Fibroblast of skin of right biceps (primary cell): ENCODE measurements around the gene CD109.
A peak's percentile ranks its signal among the peaks of the same experiment; 100 is the strongest.
"Not testable (repeated sequence)": the region's sequence is repeated elsewhere in the genome, so short reads cannot be mapped to it uniquely, and the experiment has no call there.

Experiments
- DNase-seq: peaks from one replicate; pipeline ENCODE4 v3.0.0-alpha.2; 2013

The CD109 gene

DNA sequence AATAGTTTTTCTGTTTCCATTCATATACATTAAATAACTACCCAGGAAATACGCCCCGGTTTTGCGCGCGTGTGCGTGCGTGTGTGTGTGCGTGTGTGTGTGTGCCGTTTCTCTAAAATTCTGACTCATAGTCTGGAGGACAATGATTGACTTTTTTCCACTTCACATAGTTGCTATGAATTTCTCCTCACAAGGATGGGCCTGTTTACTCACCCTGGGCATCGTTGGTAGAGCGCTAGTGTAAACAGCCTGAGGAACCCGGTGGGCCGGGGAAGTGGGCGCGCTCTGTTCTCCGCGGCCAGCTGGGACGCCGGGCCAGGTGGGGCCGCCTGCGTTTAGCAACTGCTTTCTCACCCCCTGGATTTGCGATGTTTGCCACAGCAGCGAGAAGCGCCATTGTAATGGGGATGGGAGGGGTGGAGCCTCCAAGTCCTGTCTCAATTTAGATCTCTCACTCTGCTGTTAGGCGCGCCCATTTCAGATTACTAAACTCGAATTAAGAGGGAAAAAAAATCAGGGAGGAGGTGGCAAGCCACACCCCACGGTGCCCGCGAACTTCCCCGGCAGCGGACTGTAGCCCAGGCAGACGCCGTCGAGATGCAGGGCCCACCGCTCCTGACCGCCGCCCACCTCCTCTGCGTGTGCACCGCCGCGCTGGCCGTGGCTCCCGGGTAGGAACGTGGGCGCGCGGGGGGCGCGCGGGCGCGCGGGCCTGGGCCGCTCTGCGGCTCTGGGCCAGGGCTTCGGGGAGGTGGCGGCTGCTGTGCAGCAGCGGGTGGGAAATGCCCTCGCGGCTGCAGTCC lies at the start of gene CD109:
Gene CD109, plus strand, starts transcription at position 585 of the 803 bp plus-strand sequence. Its CDS starts 13 bp downstream, at position 598.
- DNase-seq, result peak; percentile 86

DNA sequence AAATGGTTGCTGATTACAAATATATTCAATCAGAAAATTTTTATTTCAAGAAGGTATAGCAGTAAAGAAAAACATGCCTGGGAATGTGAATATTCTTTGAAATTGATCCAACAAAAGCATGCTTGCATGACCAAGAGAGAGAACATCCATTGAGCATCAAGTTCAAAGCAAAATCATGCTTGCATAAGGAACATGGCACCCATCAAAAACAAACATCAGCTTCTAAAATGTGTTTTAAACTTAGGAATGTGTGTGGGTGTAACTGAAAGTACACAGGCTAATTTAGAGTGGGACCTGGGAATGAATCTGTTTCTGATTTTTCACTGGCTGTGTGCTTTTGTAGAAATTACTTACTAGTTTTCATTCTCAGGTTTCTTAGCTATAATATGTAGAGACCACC lies 47.8 kb upstream of the CD109 start:
- peak; percentile 15 for DNase-seq

DNA sequence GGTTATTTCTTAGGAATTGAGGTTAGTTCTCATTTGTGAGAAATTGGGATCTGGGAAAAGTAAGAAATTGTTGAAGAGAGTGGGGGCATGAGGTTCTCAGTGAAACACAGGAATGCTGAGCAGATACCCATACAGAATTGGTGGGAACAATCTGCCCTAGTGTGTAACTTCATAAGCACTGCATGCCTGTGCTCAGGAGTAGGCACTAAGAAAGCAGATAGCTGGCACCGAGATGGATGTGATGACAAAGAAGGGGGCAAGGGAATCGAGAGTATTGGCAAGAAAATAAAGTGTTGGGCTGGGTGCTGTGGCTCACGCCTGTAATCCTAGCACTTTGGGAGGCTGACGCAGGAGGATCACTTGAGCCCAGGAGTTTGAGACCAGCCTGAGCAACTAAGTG lies 46.2 kb upstream of the CD109 start:
- no peak for DNase-seq

DNA sequence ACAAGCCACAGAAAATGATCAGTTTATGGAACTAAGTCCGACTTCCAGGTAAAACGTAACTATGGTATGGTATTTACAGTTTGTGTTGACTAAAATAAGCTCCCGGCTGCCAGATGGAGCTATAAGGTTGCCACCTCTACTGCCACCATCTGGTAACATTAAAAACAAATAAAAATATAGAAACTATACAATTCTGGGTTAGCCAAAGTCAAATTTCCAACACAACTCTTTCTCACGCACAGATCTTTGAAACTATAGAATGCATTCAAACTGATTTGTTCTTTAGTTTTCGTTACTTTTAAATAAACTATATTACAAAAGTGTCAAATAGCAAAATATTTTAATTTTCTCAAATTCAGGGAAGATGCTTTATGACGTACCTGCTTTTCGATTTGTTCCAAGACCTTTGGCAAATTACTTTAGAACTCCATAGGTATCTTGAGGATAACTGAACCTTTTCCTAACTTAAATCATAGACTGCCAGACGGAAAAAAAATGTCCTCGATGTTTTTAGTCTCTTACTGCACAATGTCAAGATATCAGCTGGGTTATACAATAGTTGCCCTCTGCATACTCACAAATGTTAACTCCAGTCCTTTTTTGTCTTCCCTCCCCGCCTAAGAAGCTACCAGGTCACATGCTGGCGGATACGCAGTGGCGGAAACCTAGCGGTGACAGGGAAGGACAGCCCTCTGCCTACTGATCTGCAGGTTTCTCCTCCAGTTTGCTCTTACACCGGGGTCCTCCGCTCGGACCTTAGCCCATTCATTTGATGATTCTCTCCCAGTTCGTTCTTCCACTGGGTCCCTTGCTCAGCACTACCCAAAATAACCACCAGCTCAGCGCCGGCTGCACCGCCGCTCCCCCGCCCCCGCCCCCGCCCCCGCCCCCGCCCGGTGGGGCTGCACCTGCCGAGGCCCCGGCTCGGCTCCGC lies 43.1 kb upstream of the CD109 start:
- peak; percentile 48 for DNase-seq

DNA sequence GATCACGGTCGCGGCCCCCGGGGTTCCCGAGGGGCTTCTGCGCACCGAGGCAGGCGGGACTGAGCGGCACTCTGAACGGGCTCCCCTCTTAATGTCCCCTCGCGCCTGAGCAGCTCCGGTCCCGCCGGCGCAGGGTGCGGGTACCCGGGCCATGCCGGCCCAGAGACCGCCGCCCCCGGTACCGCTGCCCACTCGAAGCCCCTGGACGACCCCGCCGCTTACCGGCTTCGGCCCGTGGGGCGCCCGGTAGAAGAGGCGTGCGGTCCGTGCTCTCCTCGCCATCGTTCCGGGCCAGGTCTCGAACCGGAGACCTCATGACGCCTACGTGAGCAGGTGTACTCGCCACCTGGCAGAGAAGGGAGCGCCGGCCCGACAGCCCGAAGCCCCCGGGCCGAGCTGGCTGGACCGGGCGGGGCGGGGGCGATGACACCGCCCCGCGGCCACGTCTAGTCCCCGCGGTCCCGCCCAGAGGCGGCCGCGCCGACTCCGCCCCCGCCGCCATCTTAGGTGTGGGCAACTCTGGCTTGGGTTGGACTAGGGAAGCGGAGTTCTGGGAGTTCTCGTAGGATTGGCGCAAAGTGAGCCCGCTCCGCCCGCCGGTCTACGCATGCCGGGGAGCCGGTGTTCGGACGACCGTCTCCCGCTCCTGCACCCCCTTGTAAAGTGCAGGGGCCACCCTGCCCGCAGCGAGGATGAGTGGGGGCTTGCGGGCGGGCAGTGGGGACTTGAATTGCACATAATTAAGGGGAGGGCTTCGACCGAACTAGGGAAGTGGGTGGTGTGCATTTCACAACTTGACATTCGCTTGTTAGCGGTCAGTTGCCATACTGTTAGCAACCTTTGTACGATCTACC lies 42.2 kb upstream of the CD109 start, which contains the start of gene SLC17A5:
Gene SLC17A5, minus strand, starts transcription at position 422 of the 854 bp plus-strand sequence. Its CDS starts 106 bp downstream, at position 316.
- DNase-seq, result peak; percentile 93

DNA sequence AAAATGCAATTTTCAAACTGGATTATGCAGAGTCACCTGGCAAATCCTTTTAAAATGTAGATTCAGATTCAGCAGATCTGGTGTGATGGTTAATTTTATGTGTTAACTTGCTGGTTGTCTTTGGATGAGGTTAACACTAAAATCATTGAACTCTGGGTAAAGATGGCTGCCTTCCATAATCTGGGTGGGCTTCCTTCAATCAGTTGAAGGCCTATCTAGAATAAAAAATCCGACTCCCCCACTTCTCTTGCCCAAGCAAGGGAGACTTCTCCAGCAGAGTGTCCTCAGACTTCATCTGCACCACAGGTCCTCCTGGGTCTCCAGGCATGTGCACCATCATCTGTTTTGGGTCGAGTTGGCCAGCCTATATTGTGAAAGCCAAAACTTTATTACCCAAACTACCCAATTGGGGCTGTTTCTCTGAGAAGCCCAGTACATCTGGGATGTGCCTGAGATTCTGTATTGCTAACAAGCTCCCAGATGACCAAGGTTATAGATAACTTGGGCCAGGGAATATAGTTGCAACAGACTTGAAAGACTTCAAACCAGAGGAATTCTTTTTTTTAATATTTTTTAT lies 40.6 kb upstream of the CD109 start:
- DNase-seq, result no peak

DNA sequence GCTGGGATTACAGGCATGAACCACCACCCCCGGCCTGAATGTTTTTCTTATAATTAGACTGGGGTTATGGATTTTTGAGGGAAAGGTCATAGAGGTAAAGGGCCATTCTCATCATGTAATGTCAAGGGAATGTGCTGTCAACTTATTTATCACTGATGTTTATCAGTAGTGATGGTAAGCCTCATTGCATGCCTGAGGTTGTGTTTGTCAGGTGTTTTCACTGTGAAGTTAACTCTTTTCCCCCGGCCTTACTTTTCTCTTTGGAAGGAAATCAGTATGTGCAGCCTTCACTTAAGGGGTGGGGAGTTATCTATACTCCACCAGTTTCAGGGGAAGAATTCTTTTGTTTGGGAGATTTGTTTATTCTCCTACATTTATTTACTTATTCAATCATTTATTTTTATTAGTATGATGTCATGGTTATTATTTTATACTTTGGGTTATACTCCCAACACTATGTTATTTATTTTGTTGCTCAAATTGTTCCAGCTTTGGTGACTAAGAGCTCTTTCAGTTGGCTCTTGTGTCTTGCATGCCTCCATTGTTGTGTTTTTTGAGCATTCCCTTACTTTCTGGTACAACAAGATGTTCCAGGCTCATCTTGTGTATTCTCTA lies 39.4 kb upstream of the CD109 start:
- DNase-seq, result no peak

DNA sequence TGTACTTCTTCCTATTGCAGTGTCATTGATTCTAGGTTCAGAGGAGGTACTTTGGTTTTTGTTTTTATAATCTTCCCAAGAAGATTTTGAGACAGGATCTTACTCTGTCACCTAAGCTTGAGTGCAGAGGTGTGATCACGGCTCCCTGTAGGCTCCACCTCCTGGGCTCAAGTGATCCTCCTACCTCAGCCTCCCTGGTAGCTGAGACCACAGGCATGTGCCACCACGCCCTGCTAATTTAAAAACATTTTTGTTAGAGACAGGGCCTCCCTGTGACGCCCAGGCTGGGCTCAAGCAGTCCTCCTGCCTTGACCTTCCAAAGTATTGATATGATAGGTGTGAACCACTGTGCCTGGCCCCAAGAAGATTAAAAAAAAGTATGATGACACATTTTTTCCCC lies 38.8 kb upstream of the CD109 start:
- no peak for DNase-seq

DNA sequence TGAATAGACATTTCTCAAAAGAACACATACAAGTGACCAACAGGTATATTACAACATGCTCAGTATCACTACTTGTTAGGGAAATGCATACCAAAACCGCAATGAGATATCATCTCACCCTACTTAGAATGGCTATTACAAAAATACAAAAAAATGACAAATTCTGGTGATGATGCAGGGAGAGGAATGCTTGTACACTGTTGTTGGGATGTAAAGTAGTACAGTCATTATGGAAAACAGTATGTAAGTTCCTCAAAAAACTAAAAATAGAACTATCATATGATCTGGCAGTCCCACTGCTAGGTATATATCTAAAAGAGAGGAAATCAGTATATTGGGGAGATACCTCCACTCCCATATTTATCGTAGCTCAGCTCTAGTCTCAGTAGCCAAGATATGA lies 31.3 kb upstream of the CD109 start:
- DNase-seq, result peak; percentile 38

DNA sequence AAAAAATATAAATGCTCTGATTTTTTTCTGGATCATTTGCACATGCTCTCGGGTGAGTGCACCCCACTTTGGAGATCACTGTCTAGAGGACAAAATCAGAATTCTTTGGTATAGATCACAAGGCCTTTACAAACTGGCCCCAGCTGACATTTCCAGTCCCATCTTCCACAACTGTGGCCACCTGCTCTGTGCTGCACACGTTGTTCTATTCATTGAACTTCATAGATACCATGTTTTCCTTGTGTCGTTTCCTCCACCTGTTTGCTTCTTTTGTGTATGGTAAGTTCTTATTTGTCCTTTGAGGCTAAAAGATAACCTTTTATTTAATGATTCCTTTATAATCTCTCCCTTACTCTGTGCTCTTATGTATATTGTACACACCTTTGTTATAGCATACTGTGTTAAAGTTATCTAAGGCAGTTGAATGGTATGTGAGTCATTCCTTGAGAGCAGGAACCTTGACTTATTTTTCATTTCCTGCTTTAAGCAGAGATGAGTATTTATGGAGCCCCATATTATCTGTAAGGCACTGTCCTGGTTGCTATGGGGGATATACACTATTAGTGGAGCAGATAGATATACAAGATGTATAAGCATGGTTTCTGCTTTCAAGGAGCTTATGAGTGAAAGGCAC lies 30.2 kb upstream of the CD109 start:
- DNase-seq, result peak; percentile 29

DNA sequence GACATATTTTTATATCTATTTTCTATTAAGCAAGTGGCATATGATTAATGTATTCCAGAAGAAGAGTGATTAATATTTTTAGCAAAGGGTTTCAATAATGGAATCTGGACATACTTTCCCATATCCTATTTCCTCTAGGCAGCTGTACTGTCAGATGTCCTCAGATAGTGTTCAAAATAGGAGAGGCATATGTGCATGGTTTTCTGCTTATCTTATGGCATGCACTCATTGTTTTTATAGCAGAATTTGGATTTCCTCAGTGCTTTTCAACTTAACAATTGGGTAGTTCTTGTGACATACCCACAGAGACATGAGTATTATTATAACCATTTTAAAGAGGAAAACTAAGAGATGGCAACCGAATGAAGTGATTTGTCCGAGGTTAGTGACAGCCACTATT lies 29.6 kb upstream of the CD109 start:
- no peak for DNase-seq

DNA sequence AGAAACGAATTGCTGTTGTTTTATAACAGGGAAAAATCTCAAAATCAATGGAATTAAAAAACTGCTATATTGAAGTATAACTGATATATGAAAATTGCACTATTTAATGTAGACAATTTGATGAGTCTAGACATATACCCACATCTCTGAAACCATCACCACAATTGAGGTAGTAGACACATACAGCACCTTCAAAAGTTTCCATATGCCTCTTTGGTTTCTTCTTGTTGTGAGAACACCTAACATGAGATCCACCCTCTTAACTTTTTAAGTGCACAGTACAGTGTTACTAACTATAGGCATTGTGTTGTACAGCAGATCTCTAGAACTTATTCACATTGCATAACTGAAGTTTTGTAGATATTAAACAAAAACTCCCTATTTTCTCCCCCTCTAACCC lies 28.2 kb upstream of the CD109 start:
- DNase-seq, result no peak

DNA sequence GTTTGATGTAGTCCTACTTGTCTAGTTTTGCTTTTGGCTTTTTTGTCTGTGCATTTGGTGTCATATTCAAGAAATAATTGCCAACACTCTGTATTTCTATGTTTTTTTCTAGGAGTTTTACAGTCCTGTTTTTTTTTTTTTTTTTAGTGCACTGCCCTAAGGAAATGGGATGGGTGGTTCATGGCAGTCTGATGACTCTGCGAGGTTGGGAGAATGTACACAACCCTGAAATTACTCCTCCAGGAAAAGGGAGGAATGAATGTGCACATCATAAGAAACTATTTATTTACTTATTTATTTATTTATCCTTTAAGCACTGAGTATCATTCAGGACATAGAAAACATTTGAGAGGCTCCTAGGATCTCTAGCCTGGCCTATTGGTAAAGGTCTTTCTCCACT lies 27.0 kb upstream of the CD109 start:
- no peak for DNase-seq

DNA sequence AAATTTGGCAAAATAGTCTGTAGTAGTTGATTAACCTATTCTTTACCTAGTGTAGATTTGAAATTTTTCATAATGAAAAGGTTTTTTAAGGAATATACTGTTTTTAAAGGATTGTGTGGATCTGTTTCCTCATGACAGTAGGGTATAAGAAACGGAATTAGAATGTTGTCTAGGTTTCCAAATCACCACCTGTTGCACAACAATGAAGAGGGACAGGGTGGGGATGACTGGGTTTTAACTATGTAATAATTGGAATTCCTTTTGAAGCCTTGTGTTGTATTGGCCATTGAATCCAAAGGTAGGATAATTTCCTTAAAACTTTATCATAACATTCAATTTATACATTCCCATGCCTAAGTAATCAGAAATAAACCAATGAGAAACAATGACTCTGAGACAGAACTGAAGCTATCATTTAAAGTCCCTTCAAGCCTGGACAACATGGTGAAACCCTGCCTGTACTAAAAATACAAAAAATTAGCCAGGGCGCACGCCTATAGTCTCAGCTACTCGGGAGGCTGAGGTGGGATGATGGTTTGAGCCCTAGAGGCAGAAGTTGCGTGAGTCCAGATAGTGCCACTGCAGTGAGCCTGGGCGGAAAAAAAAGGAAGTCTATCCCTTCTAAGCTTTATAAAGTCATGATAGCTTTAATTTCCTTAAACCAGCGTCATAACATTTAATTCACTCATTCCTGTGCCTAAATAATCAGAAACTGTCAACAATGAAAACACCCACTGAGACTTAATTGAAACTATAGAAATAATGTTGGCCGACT lies 23.9 kb upstream of the CD109 start:
- DNase-seq, result no peak

DNA sequence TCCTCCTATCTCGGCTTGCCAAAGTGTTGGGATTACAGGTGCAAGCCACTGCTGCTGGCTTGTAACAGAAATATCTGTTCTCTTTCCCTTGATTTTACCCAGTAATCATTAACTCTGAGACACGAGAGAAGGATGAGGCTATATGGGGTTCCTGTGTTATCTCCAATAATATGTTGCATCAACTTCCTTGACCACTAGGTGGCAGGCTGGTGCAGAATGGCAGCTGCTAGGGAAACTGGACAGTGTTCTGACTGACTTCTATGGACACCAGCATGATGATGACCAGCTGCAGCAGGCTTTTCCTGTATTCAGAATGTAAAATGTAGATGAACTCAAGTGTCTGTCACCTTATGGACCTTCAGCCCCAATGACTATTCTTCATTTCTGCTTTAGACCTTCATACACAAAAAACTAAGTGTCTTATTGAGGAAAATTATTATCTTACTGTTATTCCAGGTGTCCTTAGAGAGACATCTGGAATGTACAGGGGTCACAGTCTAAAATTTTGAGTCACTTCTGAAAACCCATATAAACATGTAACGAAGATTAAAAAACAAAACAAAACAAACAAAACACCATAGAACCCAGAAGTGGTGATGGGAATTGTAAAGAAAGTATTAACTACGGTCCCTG lies 20.4 kb upstream of the CD109 start:
- DNase-seq, result peak; percentile 64

DNA sequence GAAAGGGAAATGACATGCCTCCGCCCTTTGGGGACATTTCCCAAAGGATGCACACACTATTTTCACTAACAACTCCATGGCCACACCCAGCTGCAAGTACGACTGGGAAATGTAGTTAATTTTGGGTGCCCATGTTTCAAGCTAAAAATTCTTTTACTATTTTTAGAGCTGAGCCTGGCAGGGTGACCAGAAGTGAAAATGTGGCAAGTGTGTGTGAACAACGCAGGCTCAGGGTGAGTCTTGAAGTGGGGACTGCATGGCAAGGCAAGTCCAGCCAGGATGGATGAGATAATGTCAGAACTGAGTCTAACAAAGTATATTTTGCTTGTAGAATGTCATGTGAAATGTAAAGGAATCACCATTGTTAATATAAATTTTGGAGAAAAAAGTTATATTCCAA lies 17.0 kb upstream of the CD109 start:
- DNase-seq, result no peak

DNA sequence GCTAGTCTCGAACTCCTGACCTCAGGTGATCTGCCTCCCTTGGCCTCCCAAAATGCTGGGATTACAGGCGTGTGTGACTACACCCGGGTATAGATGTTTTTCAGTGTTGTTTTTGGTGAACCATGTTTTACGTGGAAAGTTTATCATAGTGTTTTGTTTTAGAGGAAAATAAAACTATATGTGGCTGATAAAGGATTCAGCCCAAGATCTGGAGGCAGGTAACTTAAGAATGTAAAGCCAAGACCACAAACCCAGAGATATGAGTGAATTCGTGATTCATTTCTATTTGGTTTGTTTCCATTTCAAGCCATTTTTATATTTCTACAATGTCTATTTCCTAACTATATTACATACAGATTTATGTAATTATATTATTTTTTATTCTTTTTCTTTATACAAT lies 16.2 kb upstream of the CD109 start:
- DNase-seq, result not testable (repeated sequence)

DNA sequence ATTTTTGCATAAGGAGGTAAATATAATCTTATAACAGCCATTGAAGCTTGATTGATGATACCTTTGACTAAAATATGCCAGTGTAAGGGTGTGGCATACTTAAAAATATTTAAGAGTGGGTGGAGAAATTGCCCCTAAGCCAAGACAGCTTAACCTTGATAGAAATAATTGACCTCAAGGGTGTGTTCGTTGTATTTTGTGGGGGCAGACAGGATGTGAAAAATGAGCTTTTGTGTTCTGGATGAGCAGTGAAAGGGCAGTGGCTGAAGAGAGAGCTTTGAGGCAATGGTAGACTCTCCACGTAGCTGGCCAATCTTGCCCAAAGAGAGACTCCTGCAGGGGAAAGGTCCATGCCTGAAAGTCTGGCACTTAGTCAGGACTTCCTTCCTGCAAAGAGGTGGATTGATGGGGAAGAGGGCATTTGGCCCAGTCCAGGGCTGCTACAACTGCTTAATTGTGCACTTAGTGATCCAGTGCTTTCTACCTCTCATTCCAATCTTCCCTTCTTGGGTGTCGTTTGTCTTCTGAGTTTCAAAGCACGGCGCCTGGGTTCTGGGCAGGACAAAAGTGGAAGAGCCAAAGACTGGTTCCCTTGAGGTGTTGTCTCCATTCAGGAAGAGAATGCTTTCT lies 15.6 kb upstream of the CD109 start:
- no peak for DNase-seq

DNA sequence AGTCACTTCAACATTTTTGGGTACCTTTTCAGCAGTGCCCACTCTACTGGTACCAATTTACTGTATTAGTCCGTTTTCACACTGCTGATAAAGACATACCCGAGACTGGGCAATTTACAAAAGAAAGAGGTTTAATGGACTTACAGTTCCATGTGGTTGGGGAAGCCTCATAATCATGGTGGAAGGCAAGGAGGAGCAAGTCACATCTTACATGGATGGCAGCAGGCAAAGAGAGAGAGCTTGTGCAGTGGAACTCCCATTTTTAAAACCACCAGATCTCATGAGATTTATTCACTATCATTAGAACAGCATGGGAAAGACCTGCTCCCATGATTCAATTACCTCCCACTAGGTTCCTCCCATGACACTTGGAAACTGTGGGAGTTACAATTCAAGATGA lies 12.4 kb upstream of the CD109 start:
- not testable (repeated sequence) for DNase-seq

DNA sequence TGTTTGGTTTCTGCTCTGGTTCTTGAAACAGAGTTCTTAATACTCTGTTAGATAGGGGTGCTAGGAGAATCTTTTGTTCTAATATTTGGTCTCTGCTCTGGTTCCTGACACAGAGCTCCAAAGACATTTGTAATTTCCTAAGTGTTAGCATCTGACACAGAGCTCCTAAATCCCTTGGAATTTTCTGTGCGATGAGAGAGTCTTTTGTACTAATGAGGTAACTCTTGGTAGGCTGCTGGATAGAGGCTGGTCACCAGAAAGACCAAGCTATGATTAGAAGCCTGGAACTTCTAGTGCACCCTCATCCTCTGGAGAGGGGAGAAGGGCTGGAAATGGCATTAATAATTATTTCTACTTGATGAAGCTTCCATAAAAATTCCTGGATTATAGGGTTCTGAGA lies 7.7 kb upstream of the CD109 start:
- DNase-seq, result no peak
